Activated CD8-positive, alpha-beta memory T cell treated with anti-CD3 and anti-CD28 coated beads, Interleukin-2, amount 50 U/mL, for 48 hours (primary cell): ENCODE results near the gene NUMB.
"Not testable (repeated sequence)": the region's sequence is repeated elsewhere in the genome, so short reads cannot be mapped to it uniquely, and the experiment has no call there.

Source experiments
- DNase-seq: peaks from one replicate; pipeline ENCODE4 v3.0.0-alpha.2; 2020

Gene NUMB

DNA sequence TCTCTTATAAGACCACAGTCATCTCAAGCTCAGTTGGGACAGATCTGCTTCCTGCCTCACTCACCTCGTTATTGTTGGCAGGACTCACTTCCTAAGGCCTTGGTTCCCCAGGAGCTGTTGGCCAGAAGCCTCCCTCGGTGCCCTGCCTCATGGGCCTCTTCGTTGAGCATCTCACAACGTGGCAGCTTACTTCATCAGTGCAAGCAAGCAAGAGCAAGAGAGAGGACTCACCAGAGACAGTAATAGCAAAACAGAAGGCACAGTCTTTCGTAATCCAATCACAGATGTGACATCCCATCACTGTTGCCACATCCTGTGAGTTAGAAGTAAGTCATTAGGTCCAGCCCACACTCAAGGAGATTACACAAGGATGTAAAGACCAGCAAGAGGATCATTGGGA, 5.1 kb upstream of the NUMB start:
- DNase-seq = peak; percentile 78

DNA sequence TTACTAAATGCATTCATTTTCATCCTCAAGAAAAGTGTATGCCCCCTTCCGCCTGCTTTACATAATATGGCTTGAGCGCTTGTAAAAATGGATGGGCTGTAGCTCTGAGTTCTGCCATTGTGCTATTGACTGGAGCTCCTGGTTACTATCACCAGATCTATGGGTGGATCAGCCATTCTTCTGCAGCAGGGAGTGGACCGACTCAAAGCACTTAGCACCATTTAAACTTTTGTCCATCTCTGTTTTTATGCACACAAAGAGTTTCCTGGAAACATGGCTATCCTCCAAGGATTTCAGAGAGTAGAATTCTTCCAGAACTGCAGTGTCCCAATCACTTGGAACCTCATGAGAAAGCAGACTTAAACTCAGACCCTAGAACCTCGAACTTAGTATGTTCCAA, 4.5 kb upstream of the NUMB start:
- no peak for DNase-seq

DNA sequence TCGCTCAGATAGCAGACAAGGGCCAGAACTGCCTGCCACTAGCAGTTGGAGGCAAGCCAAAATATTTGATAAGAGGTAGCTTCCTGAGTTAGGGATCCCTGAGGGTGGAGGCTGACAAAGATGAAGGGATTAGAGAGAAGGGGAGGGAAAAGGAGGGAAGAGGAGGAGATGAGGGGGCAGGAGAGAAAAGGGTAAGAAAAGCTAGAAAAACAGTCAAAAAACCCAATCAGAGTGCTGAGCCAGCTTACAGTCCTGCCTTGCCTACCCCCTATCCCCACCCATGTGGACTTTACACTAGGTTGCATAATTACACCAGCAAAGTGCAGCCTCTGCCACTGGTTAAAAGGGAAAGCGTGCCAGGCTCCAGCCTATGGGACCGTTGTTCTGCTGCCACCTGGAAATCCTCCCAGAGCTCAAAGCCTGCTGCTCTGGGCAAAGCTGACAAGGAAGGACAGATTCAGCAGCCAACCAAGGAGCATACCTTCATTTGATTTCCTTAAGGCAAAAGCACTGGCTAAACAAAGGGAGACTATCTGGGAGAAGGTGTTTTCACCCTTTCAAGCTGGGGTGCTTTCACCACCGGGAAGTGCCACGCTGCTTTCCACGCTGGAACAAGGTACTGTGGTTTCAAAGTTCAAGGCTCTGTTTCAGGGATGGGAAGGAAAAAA, 3.8 kb upstream of the NUMB start:
- DNase-seq = no peak

DNA sequence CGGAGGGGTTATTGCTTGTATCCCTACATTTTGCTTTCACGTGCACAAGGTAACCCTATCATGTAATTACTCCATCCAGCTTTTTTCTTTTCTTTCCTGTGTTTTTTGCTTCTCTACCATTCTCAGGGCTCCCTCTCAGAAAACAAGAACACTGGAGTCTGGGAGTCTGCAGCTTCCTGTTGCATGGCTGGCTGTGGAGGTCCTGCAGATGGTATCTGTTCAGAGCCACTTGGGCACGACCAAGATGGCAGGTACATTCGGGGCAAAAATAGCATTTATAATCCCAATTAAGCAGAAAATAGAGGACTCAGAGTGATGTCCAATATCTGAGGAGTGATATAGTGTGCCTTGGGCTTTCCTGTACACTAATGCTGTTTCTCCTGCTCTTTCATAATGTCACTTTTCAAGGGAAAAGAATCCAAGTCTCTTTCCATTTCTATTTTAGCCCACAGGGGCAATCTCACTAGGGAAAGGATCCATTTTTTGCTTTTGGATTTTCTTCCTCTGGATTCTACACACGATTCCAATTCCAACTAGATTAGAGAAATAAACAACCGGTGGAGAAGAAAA, 3.2 kb upstream of the NUMB start:
- no peak for DNase-seq

DNA sequence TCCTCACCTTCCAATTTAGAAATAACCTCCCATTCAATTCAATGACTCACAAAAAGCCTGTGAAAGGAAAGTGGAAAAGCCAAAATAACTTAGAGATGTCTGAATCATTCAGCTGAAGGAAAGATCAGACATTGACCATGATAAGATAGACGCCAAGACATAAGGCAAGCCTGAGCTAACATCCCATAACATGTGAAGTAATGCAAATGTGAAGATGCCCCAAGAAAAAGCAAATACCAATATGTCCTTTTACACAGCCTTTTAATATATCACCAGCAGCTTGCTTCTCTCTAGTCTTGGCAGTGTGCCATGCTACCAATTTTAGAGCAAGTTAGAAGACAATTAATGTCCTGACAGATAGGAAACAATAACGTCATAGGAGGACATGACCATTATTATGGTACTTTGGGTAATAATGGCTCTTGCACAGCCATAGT, 2.4 kb upstream of the NUMB start:
- DNase-seq = no peak

DNA sequence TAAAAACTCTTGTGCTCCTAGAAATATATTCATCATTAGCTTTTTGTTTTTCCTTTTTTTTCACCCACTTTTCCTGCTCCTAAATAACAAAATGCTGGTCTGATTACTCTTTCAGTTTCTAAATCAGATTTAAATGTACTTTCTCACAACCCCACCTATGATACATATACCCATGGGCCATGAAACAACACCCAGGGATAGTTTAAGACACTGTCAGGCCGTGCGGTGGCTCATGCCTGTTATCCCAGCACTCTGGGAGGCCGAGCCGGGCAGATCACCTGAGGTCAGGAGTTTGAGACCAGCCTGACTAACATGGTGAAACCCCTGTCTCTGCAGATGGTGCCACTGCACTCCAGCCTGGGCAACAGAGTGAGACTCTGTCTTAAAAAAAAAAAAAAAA, 1.6 kb upstream of the NUMB start:
- DNase-seq = no peak

DNA sequence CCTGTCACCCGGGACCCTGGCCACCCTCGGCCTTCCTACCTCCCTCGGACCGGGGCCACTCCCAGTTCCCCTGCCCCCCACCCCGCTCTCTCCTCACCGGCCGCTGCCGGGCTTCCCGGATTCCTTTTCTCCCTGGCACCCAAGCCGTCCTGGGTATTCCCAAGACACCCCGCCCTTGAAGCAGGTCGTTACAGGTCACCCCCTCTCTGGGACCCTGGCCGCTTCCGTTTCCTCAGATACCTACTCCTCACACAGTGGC, 493 bp downstream of the NUMB start:
- DNase-seq = peak; percentile 63

DNA sequence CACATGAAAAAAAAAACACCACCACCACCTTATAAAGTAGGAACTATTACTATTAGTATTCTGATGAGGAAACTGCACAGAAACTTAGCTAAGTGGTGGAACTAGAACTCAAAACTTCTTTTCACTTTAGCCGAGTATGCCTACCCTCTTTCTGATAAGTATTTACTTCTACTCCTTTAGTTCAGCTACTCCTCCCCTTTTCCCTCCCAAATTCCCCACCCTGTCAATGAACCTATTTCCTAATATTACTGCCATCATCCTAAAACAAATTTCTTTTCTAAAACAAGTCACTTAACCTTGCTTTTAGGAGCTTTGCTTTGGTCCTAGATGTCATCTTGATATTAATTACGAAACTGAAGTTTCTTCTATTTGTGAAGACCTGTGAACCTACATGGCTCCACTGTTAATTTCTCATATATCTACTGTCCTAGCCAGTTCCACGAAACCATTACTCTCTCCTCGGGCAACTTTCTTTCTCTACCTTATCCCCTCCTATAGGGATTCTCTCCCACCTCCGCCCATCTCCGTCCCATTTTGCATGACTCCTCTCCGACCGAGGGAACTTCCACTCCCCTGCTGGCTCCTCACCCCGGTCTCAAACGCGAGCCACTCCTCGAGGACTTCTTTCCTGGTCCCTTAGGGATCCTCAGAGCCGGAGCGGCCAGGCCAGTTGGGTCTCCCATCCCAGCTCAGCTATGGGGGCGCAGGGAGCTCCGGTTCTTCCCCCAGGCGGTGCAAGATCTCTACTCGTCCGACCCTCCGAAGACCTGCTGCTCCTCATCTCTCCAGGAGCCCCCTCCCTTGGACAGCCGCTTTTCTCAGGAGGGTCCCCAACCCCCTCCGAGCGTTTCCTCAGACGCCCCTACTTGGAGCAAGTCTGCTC, 1.1 kb downstream of the NUMB start:
- peak; percentile 61 for DNase-seq

DNA sequence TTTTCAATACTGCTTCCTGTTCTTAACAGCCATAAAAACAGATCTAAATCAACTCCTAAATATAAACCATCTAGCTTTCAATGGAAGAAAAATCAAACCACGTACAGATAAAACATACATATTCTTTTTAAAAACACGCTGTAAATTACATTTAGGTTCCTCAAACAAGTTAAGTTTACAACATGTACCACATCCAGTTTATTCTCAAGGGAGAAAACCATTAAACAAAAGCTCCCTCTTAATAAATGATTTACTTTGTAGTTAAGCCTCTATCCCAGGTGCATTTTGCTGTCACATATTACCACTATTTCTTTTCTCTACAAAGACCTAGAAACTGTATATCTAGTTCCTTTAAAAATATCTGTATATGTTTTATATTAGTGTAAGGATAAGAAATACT, 3.1 kb downstream of the NUMB start:
- DNase-seq = no peak

DNA sequence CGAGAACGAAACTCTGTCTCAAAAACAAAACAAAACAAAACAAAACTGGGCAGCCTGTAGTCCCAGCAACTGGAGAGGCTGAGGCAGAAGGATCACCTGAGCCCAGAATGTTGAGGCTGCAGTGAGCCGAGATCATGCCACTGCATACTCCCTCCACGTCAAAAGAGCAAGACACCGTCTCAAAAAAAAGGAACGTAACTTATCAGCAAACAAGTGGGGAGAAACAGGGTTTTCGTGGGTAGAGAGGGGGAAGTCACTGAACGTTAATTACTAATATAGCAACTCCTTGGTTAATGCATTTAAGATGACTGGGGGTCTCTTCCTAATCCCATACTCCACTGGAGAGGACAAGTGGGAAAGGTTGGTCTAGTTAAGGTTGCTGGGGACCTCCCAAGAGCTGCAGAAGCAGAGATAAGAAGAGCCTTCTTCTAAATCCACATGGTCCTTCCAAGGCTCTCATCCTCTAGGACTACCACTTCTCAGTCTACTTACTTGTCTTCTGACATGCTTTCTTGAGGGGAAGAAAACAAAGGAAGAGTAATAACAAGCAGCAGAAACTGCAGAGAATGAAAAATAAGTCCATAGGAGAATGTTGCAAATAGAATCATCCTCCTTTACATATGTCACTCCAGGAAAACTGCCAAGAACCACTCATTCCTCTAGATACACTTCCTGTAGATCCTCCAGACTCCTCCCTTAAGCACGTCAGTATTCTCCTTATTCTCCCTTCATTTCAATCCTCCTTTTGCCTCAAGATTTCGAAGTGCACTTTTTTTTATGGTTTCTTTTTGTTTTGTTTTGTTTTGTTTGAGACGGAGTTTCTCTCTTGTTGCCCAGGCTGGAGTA, 5.8 kb downstream of the NUMB start:
- DNase-seq = no peak

DNA sequence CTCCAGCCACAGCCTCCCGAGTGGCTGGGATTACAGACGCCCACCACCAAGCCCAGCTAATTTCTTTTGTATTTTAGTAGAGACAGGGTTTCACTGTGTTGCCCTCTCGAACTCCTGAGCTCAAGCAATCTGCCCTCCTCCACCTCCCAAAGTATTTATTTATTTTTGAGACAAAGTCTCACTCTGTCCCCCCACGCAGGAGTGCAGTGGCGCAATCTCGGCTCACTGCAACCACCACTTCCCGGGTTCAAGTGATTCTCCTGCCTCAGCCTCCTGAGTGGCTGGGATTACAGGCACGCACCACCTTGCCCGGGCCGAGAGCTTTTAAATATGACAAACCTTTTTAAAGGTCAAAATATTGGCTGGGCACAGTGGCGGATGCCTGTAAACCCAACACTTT, 14.6 kb downstream of the NUMB start:
- DNase-seq = no peak

DNA sequence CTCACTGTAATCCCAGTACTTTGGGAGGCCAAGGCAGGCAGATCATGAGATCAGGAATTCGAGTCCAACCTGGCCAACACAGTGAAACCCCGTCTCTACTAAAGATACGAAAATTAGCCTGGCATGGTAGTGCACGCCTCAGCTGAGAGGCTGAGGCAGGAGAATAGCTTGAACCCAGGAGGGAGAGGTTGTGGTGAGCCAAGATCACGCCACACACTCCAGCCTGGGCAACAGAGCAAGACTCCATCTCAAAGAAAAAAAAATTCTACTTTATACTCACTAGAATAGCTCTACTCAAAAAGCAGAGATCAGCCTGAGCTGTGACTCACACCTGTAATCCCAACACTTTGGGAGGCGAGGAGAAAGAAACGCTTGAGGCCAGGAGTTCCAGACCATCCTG, 17.1 kb downstream of the NUMB start:
- no peak for DNase-seq

DNA sequence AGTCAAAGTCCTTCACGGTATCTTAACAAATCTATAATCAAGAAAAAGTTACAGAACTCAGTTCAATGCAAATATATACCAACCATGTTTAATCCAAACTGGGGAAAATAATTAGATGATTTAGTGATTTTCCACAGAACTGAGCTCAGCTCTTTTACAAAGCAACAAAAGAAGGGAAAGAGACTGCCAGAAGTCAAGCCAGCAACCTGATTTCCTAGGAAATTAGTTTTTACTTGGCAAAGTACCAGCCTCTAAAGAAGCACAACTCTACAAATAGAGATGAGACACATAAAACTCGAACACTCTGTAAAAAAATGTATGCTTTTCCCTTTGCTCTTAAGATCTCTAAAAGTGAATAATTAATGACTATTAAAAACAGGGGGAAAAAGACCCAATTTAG, 19.4 kb downstream of the NUMB start:
- DNase-seq = no peak

DNA sequence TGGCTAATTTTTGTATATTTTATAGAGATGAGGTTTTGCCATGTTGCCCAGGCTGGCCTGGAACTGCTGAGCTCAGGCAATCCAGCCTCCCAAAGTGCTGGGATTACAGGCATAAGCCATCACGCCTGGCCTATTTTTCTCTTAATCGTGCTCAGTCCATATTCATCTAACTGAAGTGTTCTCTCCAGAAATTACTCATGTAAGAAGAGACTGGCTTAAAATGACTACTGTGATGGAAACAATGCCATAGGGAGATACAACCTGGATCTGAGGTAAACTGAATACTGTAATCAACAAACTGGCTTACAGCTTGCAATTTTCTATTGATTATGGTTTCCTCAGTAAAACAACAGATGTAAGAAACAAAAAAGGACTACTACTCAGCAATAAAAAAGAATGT, 21.1 kb downstream of the NUMB start:
- DNase-seq = no peak

DNA sequence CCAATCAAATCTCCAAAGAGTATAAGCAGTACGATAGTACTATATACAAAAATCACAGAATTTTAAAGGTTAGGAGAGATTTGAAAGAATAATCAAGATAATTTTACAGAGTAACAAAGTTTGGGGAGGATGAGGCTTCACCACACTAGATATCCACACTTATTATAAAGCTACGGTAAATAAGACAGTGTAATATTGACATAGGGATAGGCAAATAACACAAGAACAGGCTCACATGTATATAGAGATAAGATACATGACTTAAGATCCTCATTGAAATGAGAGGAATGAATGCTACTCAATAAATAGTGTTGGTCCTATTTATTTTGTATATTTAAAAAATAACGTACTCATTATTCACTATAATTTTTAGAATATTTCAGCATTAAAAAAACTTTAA, 26.2 kb downstream of the NUMB start:
- no peak for DNase-seq

DNA sequence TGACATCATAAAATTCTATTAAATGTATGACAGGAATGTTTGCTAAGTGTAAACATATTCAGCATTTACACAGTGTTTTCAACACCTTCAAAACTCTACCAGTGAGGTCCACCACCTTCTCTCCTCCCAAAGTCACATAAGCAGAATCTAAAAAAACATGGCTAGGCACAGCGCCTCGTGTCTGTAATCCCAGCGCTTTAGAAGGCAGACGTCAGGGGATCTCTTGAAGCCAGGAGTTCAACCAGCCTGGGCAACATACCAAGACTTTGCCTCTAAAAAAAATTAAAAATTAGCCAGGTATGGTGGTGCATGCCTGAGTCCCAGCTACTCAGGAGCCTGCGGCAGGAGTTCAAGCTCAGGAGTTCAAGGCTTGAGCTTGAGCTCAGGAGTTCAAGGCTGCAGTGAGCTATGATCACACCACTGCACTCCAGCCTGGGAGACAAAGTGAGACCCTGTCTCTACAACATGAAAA, 30.0 kb downstream of the NUMB start:
- no peak for DNase-seq

DNA sequence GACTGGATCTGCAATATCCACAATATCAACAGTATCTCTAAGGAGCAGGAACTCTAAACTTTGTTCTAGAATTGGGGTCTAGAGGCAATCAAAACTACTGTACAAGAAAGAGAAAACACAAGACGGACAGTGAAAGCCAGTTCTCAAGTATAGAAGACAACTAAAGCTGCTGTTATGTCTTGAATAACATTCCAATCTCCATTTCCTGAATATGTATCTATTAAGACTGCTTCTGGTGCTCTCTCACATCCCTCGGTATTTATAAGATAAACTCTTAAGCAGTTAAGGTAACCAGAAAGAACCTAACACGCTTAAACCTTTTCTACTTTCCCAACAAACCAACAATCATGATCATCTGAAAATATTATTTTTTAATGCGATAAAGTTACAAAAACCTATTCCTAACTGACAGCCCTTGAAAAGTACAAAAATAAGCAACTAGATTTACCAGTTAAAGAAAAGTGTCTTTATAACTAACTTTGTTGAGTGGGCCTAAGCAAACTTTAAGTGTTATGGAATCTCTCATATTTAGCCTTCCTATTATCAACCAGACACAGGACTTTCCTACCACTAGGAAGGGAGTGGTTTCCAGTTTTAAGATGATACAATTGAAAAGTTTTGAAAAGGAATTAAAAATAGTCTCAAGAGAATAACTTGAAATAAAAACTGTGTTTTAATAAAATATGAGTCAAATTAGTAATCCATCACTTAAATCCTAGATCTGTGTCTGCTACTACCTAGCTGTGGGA, 30.7 kb downstream of the NUMB start:
- DNase-seq = no peak

DNA sequence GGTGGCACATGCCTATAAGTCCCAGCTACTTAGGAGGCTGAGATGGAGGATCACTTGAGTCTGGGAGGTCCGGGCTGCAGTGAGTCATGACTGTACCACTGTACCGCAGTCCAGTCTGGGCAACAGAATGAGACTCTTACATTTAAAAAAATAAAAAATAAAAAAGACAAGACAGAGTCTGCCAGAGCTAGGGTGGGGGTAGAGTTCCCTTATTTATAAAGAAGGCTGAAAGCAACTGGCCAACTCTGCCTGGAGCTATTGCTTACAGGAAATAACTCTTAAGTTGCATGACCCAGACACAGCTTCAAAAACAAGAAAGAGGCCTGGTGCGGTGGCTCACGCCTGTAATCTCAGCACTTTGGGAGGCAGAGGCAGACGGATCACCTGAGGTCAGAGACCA, 31.5 kb downstream of the NUMB start:
- no peak for DNase-seq

DNA sequence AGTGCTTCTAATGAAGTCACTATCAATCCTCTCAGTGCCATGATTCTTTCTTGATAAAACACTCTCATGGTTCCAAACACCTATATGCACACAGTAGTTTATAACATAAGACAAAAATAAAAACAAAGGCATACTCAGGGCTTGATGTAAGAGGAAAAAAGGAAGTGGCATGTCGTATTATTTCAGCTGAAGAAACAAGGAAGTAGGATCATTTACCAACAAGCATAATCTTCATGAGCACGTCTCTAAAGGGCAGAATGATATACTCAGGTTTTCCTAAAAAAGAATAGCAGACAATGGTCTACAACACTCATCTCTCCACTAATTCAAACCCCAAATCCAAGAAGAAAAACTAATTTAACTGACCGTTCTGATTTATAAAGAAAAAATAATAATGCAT, 33.9 kb downstream of the NUMB start:
- no peak for DNase-seq

DNA sequence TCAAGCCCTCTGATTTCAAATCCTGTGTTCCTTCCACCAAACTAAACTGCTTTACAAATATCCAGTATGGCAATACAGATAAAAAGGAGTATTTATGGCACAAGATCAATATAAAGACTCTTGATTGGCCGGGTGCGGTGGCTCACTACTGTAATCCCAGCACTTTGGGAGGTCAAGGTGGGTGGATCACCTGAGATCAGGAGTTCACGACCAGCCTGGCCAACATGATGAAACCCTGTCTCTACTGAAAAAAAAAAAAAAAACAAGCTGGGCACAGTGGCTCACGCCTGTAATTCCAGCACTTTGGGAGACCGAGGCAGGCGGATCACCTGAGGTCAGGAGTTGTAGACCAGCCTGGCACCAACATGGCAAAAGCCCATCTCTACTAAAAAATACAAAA, 35.3 kb downstream of the NUMB start:
- not testable (repeated sequence) for DNase-seq

DNA sequence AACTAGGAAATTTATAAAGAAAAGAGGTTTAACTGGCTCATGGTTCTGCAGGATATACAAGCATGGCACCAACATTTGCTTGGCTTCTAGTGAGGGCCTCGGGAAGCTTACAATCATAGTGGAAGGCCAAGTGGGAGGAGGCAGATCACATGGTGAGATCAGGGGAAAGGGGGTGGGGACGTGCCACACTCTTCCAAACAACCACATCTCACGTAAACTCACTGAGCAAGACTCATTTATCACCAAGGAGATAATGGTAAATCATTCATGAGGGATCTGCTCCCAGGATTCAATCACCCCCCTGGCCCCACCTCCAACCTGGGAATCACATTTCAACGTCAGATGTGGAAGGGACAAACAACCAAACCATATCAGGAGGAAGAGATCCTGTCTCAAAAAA, 35.8 kb downstream of the NUMB start:
- no peak for DNase-seq

DNA sequence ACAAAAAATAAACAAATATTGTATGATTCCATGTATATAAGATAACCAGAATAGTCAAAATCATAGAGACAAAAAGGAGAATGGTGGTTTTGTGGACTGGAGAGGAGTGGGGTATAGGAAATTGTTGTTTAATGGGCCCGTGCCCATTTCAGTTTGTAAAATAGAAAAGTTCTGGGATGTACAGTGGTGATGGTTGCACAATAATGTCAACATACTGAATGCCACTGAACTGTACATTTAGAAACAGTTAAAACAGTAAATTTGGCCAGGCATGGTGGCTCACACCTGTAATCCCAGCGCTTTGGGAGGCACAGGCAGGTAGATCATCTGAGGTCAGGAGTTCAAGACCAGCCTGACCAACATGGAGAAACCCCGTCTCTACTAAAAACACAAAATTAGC, 40.1 kb downstream of the NUMB start:
- DNase-seq = no peak

DNA sequence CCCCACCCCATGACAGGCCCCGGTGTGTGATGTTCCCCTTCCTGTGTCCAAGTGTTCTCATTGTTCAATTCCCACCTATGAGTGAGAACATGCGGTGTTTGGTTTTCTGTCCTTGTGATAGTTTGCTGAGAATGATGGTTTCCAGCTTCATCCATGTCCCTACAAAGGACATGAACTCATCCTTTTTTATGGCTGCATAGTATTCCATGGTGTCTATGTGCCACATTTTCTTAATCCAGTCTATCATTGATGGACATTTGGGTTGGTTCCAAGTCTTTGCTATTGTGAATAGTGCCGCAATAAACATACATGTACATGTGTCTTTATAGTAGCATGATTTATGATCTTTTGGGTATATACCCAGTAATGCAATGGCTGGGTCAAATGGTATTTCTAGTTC, 52.1 kb downstream of the NUMB start:
- DNase-seq = not testable (repeated sequence)
